Astrocyte of the hippocampus (primary cell): ENCODE results near the gene MYBL2.

Source experiments
- DNase-seq: peaks from one replicate; pipeline ENCODE4 v3.0.0; 2011; ENCODE audit warnings: low read depth, low spot score

Gene MYBL2

DNA sequence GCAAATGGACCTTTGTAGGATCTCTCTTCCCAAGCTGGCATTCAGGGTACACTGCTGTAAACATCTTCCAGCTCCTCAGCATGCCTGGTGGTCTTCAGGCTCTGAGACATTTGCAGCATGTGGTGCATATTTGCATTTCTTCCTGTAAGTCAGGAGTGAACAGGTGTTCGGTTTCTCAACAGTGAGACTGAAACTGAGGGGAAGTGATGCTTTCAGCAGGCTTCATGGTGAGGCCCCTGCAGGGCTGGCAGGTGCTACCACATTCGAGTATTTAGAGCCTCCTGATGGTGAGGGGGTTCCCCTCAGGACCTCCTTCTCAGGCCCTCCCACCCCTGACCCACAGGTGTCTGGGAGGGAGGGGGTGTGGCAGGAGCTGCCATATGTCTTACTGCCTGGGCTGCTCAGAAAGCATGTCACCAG is 15.1 kb downstream of the MYBL2 start:
- no peak for DNase-seq

DNA sequence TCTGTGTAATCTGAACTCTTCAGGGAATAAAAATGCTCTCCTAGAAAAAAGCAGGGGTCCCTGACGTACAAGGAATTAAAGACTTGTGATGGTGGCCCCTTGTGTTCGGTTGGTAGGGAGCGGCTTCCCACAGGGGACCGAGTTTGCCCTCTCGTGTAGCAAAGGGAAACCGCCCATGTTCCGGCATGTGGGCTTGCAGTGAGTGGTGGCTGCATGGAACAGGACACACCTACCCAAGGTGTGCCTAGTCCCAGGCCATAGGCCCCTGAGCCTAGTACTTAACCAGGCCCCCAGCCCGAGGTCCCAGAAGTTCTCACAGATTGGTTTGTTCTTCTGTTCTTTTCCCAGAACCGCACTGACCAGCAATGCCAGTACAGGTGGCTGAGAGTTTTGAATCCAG is 15.5 kb downstream of the MYBL2 start:
- no peak for DNase-seq

DNA sequence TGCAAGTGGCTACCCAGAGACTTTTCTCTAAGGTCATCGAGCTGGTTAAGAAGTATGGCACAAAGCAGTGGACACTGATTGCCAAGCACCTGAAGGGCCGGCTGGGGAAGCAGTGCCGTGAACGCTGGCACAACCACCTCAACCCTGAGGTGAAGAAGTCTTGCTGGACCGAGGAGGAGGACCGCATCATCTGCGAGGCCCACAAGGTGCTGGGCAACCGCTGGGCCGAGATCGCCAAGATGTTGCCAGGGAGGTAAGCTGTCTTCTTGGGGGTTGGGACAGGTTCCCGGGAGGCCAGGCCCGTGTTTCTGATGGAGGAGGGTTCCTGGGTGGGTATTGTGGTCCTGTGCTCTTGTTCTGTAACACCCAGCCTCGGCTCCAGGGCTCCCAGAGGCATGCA is 19.9 kb downstream of the MYBL2 start:
- DNase-seq, result no peak

DNA sequence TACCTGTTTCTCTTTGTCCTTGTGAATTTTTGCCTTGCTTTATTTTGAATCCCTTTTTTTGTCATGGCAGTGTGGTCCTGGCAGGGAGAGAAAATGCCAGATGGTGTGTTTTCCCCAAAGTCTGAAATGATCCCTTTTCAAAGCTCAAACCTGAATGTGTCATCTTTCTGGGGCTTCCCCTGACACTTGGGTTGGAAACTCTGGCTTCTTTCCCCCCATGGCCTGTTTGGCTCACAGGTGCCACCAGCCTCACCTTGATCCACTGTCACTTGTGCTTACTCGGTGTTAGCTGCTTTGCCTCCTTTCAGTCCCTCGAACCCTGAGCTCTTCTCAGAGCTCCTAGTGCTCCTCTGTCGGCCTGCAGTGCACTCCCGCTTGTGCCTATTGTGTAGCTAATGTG is 22.3 kb downstream of the MYBL2 start:
- DNase-seq, result no peak

DNA sequence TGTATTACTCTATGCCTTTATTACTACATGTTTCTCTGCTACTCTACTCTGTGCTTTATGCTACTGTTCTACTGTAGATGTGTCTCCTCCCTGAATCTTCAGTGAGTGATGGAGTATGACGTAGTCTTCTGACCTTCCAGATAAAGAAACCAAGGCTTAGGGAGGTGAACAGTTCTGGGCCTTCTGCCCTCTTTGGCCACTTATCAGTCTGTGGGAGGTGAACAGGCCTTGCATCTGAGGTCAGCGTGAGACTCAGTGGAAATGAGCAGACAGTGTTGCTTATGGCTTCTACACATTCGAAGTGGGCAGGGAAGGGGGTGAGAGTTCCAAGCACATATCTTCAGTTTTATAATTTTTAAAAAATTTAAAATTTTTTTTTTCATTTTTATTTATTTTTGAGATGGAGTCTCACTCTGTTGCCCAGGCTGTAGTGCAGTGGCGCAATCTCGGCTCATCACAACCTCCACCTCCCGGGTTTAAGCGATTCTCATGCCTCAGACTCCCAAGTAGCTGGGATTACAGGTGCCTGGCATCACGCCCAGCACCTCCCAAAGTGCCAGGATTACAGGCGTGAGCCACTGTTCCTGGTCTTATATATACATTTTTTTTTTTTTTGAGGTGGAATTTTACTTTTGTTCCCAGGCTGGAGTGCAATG is 24.2 kb downstream of the MYBL2 start:
- DNase-seq, result no peak

DNA sequence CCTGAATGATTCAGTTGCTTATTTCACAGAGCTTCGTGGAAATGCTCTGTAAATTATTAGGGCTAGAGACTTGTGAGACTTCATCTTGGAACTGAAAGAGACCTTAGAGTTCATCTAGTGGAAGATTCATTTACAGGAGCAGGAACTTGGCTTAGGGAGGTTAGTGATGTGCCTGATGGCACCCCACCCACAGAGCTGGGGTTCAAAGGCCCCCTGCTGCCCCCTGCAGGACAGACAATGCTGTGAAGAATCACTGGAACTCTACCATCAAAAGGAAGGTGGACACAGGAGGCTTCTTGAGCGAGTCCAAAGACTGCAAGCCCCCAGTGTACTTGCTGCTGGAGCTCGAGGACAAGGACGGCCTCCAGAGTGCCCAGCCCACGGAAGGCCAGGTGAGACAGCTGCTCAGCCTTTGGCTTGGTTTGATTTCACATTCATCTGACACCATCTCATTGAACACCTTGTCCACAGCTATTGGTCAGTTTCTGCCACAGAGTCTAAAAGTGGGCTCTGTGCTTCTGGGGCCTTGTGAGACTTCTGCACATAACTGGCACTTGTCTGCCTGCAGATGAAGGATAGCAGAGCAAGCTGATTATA is 25.1 kb downstream of the MYBL2 start:
- DNase-seq, result peak; percentile 30

DNA sequence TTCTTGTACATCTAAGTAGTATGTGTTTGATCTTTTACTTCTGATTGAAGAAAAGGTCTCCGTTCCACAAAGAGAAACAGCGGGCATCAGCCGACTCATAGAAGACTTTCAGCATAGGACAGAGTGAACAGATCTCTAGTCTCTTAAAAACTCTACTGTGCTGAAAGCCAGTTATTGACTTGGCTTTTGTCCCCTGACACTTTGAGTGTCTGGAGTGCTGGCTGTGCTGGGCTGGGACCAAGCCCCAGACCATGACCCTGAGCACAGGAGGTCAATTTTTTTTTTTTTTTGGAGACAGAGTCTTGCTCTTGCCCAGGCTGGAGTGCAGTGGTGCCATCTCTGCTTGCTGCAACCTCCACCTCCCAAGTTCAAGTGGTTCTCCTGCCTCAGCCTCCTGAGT is 27.8 kb downstream of the MYBL2 start:
- DNase-seq, result no peak

DNA sequence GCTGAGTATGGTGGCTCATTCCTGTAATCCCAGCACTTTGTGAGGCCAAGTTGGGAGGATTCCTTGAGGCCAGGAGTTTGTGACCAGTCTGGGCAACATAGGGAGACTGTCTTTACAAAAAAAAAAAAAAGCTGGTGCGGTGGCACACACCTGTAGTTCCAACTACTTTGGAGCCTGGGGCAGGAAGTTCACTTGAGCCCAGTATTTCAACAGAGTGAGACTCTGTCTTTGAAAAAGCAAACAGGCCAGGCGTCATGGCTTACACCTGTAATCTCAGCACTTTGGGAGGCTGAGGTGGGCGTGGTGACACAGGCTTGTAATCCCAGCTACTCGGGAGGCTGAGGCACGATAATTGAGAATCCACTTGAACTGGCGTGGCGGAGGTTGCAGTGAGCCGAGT is 28.7 kb downstream of the MYBL2 start:
- no peak for DNase-seq

DNA sequence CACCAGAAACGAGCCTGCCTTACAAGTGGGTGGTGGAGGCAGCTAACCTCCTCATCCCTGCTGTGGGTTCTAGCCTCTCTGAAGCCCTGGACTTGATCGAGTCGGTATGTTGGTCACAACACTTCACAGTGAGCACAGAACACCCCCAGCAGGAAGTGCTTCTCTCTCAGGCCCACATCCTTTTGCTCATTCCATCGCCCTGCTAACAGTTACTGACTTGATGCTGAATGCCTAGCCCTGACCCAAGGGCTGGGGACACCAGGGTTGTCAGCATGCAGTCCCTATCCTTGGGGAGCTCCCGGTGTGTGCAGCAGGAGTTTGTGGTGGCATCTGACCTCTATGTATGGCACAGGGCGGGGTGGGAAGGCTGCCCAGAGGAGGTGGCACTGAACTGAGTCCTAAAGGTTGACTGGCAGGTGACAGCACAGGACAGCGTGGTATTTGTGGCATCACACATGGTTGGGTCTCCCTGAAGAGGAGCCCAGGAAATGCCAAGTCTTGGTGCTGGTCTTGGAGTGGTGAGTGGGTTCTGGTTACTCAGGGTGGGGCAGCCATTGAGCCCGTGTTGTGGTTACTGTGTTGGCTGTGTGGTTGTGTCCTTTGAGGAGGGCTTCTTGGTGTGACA is 33.1 kb downstream of the MYBL2 start:
- no peak for DNase-seq

DNA sequence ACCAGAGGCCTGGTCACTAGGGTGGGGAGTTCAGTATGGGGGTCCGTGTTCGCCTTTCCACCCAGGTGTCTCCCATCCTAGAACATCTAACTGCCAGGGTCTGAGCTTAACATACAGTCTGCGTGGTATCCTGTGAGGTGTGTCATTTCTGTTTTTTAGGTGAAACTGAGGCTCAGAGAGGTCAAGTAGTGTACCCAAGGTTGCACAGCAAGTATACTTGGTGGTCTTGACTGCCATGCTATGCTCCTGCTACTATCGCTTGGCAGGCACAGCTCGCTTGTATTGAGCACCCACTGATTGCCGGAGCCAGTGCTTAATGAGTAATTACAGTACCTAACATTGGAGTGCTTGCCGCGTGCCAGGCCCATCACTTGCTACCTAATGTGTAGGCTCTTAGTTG is 33.7 kb downstream of the MYBL2 start:
- no peak for DNase-seq

DNA sequence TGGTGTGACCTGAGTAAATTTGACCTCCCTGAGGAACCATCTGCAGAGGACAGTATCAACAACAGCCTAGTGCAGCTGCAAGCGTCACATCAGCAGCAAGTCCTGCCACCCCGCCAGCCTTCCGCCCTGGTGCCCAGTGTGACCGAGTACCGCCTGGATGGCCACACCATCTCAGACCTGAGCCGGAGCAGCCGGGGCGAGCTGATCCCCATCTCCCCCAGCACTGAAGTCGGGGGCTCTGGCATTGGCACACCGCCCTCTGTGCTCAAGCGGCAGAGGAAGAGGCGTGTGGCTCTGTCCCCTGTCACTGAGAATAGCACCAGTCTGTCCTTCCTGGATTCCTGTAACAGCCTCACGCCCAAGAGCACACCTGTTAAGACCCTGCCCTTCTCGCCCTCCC is 35.6 kb downstream of the MYBL2 start:
- no peak for DNase-seq

DNA sequence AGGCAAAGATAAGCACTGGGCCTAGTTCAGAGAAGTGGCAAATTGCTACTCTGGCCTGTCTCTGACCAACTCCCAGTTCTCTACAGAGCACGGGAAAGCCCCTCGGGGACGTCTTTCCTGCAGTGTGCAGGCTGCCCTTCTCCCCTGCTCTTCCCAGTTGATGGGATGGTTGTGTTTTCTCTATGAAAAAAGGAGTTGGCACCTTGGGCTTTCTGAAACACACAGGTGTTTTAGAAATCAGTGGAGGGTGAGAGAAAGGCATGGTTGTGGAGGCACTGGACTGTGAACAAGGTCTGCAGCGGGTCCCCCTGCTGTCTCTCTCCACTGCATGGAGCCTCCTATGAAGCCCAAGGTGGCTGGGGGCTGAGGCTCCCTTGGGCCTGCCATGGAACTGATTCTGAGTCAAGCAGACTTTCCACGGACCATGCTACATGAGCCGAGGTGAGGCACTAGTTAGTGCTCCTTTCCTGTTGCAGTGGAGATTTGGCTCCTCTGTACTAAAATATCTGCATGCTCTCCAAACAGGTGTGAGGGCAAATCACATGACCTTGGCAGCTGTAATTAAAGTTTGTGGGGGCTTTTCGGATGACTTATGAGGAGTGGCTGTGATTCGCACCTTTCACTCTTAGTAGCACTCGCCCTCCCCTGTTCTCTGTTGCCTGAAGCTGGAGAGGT is 43.6 kb downstream of the MYBL2 start:
- no peak for DNase-seq

DNA sequence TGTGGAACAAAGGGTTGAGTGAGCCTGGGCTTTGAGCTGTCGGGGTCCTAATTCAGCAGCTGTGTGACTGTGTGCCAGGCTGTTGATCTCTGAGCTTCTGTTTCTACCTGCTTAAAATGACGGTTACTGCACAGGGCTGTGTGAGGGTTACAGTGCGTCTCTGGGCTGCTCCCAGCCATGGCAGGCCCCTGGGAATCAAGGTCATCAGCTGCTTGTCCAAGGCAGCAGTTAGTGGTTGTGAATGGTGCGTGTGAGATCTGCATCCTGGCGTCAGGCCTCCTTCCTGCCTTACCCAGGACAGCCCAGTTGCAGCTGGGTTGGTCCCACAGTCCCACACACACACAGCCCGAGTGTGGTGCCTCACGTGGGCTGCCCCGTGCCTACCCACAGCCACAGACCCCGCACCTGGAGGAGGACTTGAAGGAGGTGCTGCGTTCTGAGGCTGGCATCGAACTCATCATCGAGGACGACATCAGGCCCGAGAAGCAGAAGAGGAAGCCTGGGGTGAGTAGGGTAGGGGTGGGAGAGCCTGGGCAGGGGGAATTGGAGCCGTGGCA is 44.3 kb downstream of the MYBL2 start:
- DNase-seq, result no peak

DNA sequence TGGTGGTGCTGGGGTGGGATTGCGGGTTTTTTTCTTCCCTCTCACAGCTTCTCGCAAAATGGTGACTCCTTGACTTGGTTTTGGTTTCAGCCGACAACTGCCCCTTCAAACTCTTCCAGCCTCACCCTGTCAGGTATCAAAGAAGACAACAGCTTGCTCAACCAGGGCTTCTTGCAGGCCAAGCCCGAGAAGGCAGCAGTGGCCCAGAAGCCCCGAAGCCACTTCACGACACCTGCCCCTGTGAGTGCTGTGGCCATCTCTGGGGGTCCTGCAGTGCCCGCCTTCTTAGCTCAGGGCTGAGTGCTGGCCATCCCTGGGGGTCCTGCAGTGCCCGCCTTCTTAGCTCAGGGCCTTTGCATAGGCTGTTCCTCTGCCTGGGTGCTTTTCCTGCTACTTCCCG is 48.1 kb downstream of the MYBL2 start:
- no peak for DNase-seq

DNA sequence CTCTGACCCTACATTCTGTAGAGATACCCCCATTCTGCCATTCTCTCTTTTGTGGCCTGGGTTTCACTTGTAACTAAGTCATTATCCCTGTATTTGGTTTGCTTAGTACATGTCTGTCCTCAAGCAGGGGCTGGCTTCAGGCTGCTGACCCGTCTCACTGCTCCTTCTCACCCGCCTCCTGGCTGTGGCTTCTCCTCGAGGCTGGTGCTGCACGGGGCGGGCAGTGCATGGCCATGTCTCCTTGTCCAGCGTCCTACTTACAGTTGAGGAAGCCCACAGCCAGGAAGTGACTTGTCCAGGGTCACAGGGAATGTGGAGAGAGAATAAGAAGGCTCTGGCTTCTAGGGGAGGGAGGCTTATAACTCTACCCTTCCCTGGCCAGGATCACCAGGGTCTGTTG is 48.6 kb downstream of the MYBL2 start:
- DNase-seq, result no peak

DNA sequence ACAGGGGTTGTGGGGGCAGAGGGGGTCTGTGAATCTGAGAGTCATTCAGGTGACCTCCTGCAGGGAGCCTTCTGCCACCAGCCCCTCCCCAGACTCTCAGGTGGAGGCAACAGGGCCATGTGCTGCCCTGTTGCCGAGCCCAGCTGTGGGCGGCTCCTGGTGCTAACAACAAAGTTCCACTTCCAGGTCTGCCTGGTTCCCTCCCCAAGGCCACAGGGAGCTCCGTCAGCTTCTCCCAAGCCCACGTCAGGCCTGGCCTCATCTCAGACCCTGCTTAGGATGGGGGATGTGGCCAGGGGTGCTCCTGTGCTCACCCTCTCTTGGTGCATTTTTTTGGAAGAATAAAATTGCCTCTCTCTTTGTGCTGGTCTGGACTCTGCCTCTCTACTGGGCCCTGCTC is 49.2 kb downstream of the MYBL2 start:
- DNase-seq, result no peak

DNA sequence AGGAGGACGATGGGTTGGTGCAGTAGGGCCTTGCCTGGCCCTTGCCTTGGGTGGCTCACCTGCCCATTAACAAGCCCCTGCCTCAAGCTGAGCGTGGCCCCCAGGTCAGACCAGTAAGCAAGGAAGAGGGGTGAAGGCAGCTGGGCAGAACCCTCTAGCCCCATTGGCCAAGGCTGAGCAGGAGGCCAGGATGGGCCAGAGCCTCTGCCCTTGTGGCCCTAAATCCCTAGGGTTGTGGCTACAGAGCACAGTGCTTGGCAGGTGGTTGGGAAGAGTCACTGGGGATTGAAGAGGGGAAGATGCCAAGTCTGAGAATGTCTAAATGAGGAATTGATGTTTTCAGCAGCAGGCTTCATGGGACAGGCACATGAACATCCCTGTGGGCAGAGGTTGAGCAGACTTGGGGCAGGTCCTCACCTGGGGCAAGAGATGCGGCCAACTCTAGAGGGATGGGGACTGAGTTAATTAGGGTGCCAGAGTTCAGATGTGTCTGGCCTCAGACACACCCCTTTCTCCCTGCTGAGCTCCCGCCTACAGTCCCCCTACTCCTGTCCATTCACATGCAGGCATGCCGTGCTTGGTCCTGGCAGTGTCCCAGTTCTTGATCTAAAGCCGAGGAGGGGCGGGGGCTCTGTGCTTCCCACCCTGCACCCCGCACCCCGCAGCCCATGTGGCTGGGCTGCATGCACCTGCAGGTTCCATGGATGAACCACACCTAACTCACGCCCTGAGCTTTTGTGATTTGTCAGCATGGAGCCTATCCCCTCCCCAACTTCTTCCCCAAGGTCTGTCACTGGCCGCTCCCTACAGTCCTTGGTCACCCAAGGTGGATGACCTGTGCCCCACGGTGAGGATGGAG is 50.1 kb downstream of the MYBL2 start:
- DNase-seq, result no peak

DNA sequence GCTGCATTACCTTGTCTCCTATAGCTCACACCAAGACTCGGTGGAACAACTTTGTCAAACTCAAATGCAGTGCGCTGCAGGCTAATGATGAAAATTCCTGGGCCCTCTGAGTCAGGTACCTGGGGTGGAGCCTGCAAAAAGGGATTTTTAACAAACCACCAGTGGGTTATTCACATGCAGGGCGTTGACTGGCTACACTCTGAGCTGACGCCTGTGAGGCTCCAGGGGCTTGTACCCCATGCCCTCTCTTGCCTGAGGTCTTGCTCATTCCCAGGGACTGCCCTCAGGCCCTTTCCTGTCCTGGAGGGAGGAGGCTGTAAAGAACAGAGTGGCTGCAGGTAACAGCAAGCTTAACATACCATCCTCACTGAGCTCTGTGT is 50.7 kb downstream of the MYBL2 start:
- no peak for DNase-seq

DNA sequence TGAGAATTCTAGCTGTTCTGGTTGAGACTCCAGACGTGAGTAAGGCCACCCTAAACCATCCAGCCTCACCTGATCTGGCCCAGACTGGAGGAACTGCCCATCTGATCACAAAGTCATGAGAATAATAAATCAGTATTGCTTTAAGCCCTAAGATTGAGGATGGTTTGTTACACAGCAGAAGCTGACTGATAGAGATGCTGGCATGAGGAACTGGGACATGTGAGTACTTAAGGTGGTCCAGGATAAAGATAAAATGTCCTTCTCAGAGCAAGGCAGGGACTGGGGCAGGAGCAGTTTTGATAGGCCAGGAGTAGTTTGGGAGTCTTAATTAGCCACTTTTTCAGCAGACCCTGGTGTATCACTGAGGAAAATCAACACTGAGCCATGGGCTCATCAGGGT is 53.1 kb downstream of the MYBL2 start:
- no peak for DNase-seq

DNA sequence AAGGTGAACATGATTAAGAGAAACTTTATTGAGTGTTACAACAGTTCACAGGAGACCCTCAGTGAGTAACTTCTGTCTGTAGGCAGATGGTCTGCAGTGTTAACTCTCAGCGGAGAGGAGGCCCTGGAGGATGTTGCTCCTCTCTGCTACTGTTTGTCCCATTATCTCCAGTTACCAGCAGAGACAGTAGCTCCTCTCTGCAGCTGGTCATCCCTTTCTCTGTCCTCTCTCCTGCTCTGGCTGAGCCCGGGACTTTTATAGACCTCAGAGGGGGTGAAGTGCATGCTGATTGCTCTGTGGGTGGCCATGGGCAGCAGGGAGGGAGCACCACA is 54.1 kb downstream of the MYBL2 start:
- no peak for DNase-seq

DNA sequence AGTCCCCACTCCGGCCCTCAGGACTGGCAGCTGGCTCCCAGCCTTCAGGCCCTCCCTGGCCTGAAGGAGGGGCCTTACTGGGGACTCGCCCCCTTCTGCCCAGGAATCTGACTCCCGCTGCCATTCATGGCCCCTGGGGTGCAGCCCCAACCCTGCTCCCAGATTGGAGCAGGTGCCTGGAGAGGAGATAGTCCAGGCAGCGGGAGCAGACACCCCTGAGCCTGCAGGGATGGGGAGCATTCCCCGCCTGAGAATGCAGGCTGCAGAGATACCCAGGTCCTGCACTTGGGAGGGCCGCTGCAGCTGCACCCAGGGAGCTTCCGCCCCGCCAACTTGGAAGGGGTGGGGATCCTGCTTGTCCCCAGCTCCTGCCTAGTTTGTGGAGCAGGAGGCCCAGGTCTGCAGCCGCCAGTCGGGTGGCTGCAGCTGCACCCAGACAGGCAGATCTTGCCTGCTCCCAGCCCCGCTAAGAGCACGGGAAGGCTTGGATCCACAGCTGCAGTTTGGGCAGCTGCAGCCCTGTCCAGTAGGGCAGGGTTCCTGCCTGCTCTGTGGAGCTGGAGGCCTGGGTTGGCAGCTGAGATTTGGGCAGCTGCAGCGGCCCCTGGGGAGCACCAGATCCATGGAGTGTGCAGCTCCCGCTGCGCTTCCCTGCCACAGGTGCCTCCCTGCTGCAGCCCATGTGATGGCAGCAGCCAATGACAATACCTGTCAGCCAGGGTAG is 54.7 kb downstream of the MYBL2 start:
- DNase-seq, result no peak
